Spinal cord (tissue), 10 donors: Measurements from ENCODE around the gene SMCP. TPM values are rescaled to one million over a fixed set of nuclear protein-coding genes. Genes with fewer than 3 reads are reported as not detected.

Experiments
- DNase-seq, 6 donors: peaks; one replicate each; pipeline versions ENCODE4 v3.0.0 to v3.0.0-alpha.2; 2013 to 2015; ENCODE audit warnings: low spot score in 6 of 6, low read depth in 4 of 6
- H3K27ac ChIP-seq: one replicate; pipeline ENCODE4 v1.5.1; 2013; ENCODE audit warnings: low read depth, low read length, control low read depth
- H3K27me3 ChIP-seq: one replicate; pipeline ENCODE4 v1.6.1; 2013; ENCODE audit warnings: low read length; ENCODE audit not compliant: control insufficient read depth, insufficient read depth
- H3K36me3 ChIP-seq: one replicate; pipeline ENCODE4 v1.6.1; 2013; ENCODE audit warnings: low read length; ENCODE audit not compliant: control insufficient read depth, insufficient read depth
- H3K4me1 ChIP-seq: one replicate; pipeline ENCODE4 v1.6.1; 2013; ENCODE audit warnings: low read length; ENCODE audit not compliant: control insufficient read depth, insufficient read depth
- H3K4me3 ChIP-seq: one replicate; pipeline ENCODE4 v1.5.1; 2013; ENCODE audit warnings: low read depth, low read length, control low read depth
- H3K9me3 ChIP-seq: one replicate; pipeline ENCODE4 v1.6.1; 2013; ENCODE audit warnings: low read length; ENCODE audit not compliant: control insufficient read depth, insufficient read depth
- WGBS: methylation state at CpG from one replicate; pipeline ENCODE4 v1.1.5; 2013; ENCODE audit warnings: missing lambda C conversion rate; ENCODE audit not compliant: insufficient coverage; 5-methylcytosine and 5-hydroxymethylcytosine counted together
- polyA plus RNA-seq, 2 donors: library from polyadenylated mRNA; unstranded; fragments of 120-200 nt; gene quantifications; one replicate each; pipeline ENCODE4 v1.2.1, GENCODE V29; 2013; ENCODE audit not compliant: insufficient read length in 2 of 2
- total RNA-seq, 2 donors: library from RNA; depleted of rRNA in 1 of 2; stranded (reverse); fragments of 120-200 nt in 1 of 2; fragments of >200 nt in 1 of 2; gene quantifications; one replicate each; pipeline versions ENCODE4 v1.2.3 to v1.2.4, GENCODE V29; 2013 to 2014
- donor health status: healthy.

The SMCP gene
- total and polyA plus RNA-seq, 4 donors = not detected

DNA sequence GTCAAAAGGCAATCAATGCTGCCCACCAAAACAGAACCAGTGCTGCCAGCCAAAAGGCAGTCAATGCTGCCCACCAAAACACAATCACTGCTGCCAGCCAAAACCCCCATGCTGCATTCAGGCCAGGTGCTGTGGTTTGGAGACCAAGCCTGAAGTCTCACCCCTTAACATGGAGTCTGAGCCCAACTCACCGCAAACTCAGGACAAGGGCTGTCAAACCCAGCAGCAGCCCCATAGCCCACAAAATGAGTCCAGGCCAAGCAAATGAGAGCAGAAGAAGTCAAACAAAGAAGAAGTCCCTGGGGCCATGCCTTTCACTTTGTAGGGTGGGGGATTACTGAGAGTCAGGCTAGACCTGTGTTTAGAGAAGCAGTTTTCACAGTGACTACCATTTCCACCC lies 6.4 kb downstream of the SMCP start:
- no peak overlapping the region for H3K4me3 ChIP-seq
- H3K9me3 ChIP-seq = no peaks in the 10 kb centered on the region
- H3K27me3 ChIP-seq = no peaks in the 10 kb centered on the region
- H3K4me1 ChIP-seq = no peaks in the 10 kb centered on the region
- no peak for DNase-seq
- WGBS = 100% methylated on average over 1 of the region's 1 CpG
- H3K36me3 ChIP-seq = no peaks in the 10 kb centered on the region
- no peak overlapping the region for H3K27ac ChIP-seq

DNA sequence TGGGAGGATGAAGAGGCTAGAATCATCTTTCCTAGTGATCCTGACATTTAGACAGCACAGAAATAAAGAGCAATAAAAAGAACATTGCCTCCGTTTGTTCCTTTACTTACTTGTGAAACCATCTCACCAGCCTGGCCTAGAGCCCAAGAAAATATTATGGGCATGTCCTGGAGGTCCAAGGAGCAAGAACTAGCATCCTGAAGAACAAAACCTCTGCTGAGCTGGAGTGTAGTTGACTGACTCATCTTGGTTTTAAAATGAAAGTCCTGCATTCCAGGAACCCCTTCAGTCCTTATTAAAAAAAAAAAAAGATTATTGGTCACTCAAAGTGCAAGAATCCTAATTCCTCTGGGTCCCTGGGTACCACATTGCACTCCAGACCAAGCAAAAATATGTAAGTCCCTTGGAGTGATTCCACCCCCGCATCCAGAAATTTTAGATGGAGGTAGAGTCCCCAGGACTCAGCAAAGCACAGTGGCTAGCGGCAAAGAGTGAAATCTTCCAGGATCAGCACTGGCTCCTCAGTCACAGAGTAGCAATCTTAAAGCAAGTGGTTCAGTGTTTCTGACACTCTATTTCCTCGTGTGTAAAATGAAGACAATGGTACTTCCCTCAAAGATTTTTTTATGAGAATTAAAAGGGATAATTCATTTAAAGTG lies 7.0 kb downstream of the SMCP start:
- Histone ChIP-seq H3K9me3 (no peaks in the 10 kb centered on the region), H3K4me3 (no peak overlapping the region), H3K4me1 (no peaks in the 10 kb centered on the region), H3K27ac (no peak overlapping the region), H3K36me3 (no peaks in the 10 kb centered on the region), H3K27me3 (no peaks in the 10 kb centered on the region)
- no peak for DNase-seq
- 80% methylated on average over 3 of the region's 4 CpGs for WGBS

DNA sequence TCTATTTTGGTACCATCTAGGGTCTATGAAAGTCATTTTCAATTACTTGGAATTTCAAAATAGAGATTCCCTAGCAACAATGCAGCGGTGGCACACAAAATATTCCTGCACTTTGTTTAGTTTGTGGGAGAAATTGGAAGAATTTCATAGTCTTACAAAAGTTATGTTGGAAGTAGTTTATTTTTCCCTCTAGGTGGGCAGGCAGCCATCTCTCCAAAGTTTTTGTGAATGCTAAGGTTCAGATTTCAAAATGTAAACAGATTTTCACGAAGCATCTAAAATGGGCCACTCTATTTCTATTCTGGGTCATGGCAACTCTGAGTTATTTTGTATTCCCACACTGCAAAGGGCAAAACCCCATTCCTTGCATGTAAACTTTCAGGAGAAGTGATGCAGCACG lies 8.0 kb downstream of the SMCP start:
- Histone ChIP-seq H3K4me1 (no peaks in the 10 kb centered on the region), H3K9me3 (no peaks in the 10 kb centered on the region), H3K27ac (no peak overlapping the region), H3K4me3 (no peak overlapping the region), H3K27me3 (no peaks in the 10 kb centered on the region), H3K36me3 (no peaks in the 10 kb centered on the region)
- 80% methylated on average over 1 of the region's 3 CpGs for WGBS
- no peak for DNase-seq

DNA sequence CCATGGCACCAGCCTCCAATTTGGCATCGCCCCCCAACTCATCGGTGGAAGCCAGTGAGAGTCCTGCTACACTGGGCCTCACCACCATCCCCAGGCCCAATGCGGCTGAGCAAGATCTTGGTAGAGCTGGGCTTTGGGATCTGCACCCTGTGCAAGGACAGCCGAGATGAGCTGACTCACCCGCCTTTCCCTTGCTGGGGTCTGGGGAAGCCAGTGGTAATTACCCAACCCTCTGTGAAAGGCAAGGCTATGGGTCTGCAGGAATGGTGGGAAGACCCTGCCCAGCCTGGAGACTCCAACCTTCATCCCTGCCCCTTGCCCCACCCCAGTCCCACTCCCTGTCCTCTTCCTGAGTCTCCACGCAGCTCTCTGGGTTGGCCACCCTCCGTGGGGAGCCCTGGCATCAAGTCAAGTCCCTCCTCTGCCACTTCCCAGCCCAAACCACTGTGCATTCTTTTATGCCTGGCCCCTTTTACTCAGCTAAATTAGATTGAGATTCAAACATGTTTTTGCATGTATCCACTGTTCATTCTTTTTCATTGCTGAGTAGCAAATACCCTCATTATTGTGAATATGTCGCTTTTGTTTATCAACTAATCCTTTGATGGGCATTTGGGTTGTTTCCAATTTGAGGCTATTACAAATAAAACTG lies 8.8 kb downstream of the SMCP start:
- H3K4me1 ChIP-seq = no peaks in the 10 kb centered on the region
- no peak for DNase-seq
- H3K36me3 ChIP-seq = no peaks in the 10 kb centered on the region
- H3K4me3 ChIP-seq = no peak overlapping the region
- H3K27me3 ChIP-seq = no peaks in the 10 kb centered on the region
- no peaks in the 10 kb centered on the region for H3K9me3 ChIP-seq
- no peak overlapping the region for H3K27ac ChIP-seq
- 83% methylated on average over 7 of the region's 8 CpGs for WGBS

DNA sequence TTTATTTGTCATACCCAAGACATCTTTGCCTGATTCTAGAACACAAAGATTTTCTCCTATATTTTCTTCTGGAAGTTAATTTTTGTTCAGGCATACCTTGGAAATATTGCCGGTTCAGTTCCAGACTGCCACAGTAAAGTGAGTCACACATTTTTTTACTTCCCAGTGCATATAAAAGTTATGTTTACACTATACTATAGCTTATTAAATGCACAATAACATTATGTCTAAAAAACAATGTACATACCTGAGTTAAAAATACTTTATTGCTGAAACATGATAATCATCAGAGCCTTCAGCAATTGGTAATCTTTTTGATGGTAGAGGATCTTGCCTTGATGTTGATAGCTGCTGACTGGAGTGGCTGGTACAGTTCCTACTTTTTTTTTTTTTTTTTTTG lies 10.0 kb downstream of the SMCP start:
- no peak overlapping the region for H3K27ac ChIP-seq
- WGBS = no CpG with 5 or more reads among the region's 1 CpG
- no peaks in the 10 kb centered on the region for H3K4me1 ChIP-seq
- no peak overlapping the region for H3K4me3 ChIP-seq
- H3K9me3 ChIP-seq = no peaks in the 10 kb centered on the region
- no peaks in the 10 kb centered on the region for H3K27me3 ChIP-seq
- H3K36me3 ChIP-seq = no peaks in the 10 kb centered on the region
- DNase-seq = no peak

DNA sequence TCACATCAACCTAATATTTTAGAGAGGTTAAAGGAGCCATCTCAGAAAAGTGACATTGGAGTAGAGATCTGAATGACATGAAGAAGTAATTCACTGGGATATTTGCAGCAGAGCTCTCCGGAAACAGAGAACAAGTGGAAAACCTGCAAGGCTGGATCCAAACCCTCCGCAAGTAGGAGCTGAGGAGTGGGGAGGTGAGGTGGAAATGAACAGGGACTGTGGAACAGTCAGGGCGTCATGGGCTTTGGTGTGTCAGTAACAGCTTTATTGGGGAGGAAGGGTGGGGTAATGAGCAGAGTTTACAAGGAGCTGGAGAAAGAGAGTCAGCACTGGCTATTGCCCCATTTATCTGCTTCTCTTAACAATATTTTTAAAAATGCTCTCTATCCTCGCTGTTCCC lies 20.9 kb downstream of the SMCP start:
- 85% methylated on average over 4 of the region's 4 CpGs for WGBS
- H3K27me3 ChIP-seq = no peaks in the 10 kb centered on the region
- no peaks in the 10 kb centered on the region for H3K9me3 ChIP-seq
- H3K27ac ChIP-seq = no peak overlapping the region
- no peaks in the 10 kb centered on the region for H3K4me1 ChIP-seq
- no peak for DNase-seq
- H3K4me3 ChIP-seq = no peak overlapping the region
- H3K36me3 ChIP-seq = no peaks in the 10 kb centered on the region

DNA sequence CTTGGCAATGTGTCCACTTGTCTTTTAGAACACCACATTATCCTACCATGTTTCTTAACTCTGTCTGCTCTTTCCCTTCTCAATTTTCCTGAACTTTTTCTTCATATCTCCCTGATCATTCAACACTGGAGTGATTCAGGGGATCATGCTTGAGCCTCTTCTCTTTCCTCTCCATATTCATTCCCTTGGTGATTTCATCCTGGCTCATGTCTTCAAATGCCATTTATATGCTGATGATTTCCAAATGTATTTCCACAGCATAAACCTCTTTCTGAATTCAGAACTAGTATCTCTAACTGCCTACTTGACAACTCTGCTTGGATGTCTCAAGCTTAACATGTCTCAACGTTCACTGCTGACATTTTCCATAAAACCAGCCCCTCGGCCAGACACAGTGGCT lies 21.8 kb downstream of the SMCP start:
- no peak for DNase-seq
- H3K9me3 ChIP-seq = no peaks in the 10 kb centered on the region
- H3K36me3 ChIP-seq = no peaks in the 10 kb centered on the region
- no peak overlapping the region for H3K27ac ChIP-seq
- no peaks in the 10 kb centered on the region for H3K27me3 ChIP-seq
- 83% methylated on average over 1 of the region's 2 CpGs for WGBS
- no peaks in the 10 kb centered on the region for H3K4me1 ChIP-seq
- no peak overlapping the region for H3K4me3 ChIP-seq

DNA sequence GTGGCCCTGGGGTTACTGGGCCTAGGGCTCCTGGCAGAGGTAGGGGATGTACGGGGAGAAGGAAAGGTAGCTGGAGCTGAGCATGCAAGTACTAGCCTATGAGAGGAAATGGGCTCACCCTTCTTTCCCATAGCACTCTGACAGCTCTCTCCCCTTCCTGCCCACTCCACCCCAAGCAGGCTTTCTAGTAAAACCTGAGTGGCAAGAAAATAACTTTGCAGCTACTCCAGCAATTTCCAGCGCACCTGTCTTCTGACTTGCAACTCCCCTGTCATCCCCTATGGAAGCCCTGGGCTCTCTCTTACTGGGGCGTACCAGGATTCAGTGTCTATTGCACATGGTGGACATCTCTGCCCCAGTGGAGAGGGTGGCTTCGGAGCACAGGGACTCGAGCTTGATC lies 23.5 kb downstream of the SMCP start:
- no peaks in the 10 kb centered on the region for H3K27me3 ChIP-seq
- no peaks in the 10 kb centered on the region for H3K36me3 ChIP-seq
- no peak overlapping the region for H3K27ac ChIP-seq
- no peaks in the 10 kb centered on the region for H3K4me1 ChIP-seq
- H3K9me3 ChIP-seq = no peaks in the 10 kb centered on the region
- WGBS = 91% methylated on average over 3 of the region's 5 CpGs
- no peak for DNase-seq
- H3K4me3 ChIP-seq = no peak overlapping the region

DNA sequence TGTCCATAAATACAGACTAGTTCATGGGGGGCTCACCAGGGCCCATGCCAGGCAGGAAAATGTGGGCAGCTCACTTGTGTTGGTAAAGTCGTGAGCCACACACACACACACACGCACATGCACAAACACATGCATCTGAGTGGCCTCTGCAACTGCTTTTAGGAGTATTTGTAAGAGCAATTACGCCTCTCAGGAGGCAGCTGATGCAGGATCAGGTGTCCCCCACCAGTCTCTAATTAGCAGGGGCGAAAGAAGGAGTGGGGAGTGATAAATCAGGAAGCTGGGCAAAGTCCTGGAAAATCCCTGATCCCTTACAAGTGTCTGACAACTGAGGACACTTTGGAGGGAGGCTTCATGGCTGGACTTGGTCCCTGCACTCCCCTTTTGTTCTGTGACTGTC lies 24.5 kb downstream of the SMCP start:
- no peak for DNase-seq
- no peaks in the 10 kb centered on the region for H3K9me3 ChIP-seq
- H3K4me1 ChIP-seq = no peaks in the 10 kb centered on the region
- no CpG with 5 or more reads among the region's 4 CpGs for WGBS
- H3K36me3 ChIP-seq = no peaks in the 10 kb centered on the region
- H3K4me3 ChIP-seq = no peak overlapping the region
- H3K27me3 ChIP-seq = no peaks in the 10 kb centered on the region
- H3K27ac ChIP-seq = no peak overlapping the region

DNA sequence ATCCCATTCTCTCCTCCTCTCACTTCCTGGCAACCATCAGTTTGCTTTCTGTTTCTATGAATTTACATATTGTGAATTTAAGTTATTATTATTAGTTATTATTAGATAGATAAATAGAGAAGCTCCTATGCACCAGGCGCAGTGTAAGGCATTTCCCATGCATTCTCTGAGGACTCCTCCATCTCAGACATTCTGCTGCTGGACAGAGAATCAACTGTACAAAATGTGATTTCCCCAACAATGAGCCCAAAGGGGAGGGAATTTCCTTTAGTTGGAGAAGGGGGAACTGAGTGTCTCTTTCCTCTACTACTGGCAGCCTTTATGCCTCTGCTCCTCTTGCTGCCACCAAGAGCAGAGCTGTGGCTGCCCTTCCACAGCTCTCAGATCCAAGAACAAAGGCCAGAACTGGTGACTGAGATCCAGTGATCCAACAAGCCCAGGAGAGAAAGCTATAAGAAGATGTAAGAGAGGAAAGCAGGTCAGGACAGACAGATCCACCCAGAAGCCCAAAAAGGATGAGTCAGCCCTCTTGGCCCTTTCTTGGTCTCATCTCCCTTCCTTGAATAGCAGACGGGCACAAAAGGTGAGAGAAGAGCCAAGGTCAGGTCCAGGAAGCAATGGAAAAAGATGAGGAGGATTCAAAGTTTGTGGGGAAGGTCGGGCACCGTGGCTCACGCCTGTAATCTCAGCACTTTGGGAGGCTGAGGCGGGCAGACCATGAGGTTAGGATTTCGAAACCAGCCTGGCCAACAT lies 26.7 kb downstream of the SMCP start:
- WGBS = 85% methylated on average over 3 of the region's 7 CpGs
- H3K4me3 ChIP-seq = no peak overlapping the region
- no peak for DNase-seq
- H3K27ac ChIP-seq = no peak overlapping the region
- H3K36me3 ChIP-seq = no peaks in the 10 kb centered on the region
- H3K27me3 ChIP-seq = no peaks in the 10 kb centered on the region
- H3K9me3 ChIP-seq = no peaks in the 10 kb centered on the region
- no peaks in the 10 kb centered on the region for H3K4me1 ChIP-seq
